HepG2 (cell line): ENCODE measurements around the gene CALHM5. TPM values are rescaled to one million over a fixed set of nuclear protein-coding genes. Genes with fewer than 3 reads are reported as not detected.

ENCODE experiments used
- ATAC-seq: fragments of 200-7000 bp; cut with Tn5 transposase; 3 replicates; pipeline ENCODE4 v1.9.1; 2020; ENCODE audit warnings: mild to moderate bottlenecking, moderate library complexity
- BruUV-seq: library from RNA; stranded (reverse); fragments of 400-500 nt; replicated peaks from 2 replicates; lab custom pipeline; 2021; lab: Mats Ljungman, UMichigan
- CTCF ChIA-PET: fragments of 300-600 bp; formaldehyde crosslinking; extraction: SDS; loops from one replicate; lab custom pipeline; 2021; ENCODE audit warnings: low total read pairs, inconsistent platforms, low intra/inter-chr PET ratio; lab: Yijun Ruan, JAX
- POLR2A ChIA-PET: fragments of 350-600 bp; sonication (Branson Sonifier 250); formaldehyde crosslinking; loops from one replicate; lab custom pipeline; 2020; ENCODE audit warnings: antibody characterized with exemption, inconsistent platforms; lab: Yijun Ruan, JAX
- DNase-seq: peaks from one replicate; pipeline ENCODE4 v3.0.0-alpha.2; 2015; ENCODE audit warnings: low spot score
- FAIRE-seq: peaks from 3 replicates; lab custom pipeline; 2011; peaks lifted over from hg19 to GRCh38; lab: Jason Lieb, UNC
- H2AFZ ChIP-seq: one replicate; pipeline ENCODE4 v1.6.1; 2011; ENCODE audit warnings: low read length, inconsistent platforms
- H3K27ac ChIP-seq: fragments of 300-600 bp; 3 replicates; pipeline ENCODE4 v1.8.0; 2011; ENCODE audit warnings: mixed run types, mild to moderate bottlenecking, mixed read lengths, low read length, inconsistent platforms; ENCODE audit not compliant: insufficient read depth; ENCODE audit errors: extremely low read length
- H3K27me3 ChIP-seq, 2 experiments: fragments of 200-600 bp in 1 of 2; 2 replicates in 1 of 2; 3 replicates in 1 of 2; pipeline versions ENCODE4 v1.6.0 to v1.8.0; 2011; ENCODE audit warnings: low read length in 2 of 2, mild to moderate bottlenecking in 2 of 2, moderate library complexity in 2 of 2, inconsistent platforms in 1 of 2; ENCODE audit not compliant: insufficient read depth in 2 of 2, control insufficient read depth in 1 of 2
- H3K36me3 ChIP-seq, 2 experiments: fragments of 200-600 bp in 1 of 2; replicated peaks in 1 of 2; 2 replicates in 1 of 2; 3 replicates in 1 of 2; pipeline versions ENCODE4 v1.5.1 to v1.8.0; 2011; ENCODE audit warnings: low read length in 2 of 2, inconsistent platforms in 1 of 2; ENCODE audit not compliant: insufficient read depth in 2 of 2, control insufficient read depth in 1 of 2
- H3K4me1 ChIP-seq: 2 replicates; pipeline ENCODE4 v1.5.1; 2012; ENCODE audit warnings: low read length, inconsistent platforms; ENCODE audit not compliant: insufficient read depth
- H3K4me2 ChIP-seq: 2 replicates; pipeline ENCODE4 v1.6.0; 2011; ENCODE audit warnings: low read depth, low read length, inconsistent platforms
- H3K4me3 ChIP-seq, 3 experiments: fragments of 200-600 bp in 1 of 3; sonication (generic), shearing (Covaris generic) in 1 of 3; replicated peaks in 1 of 3; 2 replicates each; pipeline ENCODE4 v1.5.1; 2011 to 2016; ENCODE audit warnings: low read length in 3 of 3, inconsistent platforms in 2 of 3, low read depth in 2 of 3, mild to moderate bottlenecking in 2 of 3, control low read depth in 1 of 3, mixed read lengths in 1 of 3; ENCODE audit not compliant: insufficient read depth in 1 of 3
- H3K79me2 ChIP-seq: one replicate; pipeline ENCODE4 v1.6.1; 2011; ENCODE audit warnings: low read length, inconsistent platforms; ENCODE audit not compliant: insufficient read depth
- H3K9ac ChIP-seq: 2 replicates; pipeline ENCODE4 v1.6.0; 2011; ENCODE audit warnings: mild to moderate bottlenecking, low read depth, low read length, inconsistent platforms; ENCODE audit not compliant: insufficient read depth
- H3K9me3 ChIP-seq: 2 replicates; pipeline ENCODE4 v1.5.1; 2012; ENCODE audit warnings: mild to moderate bottlenecking, low read length
- H4K20me1 ChIP-seq: 2 replicates; pipeline ENCODE4 v1.6.0; 2011; ENCODE audit warnings: inconsistent platforms, mild to moderate bottlenecking, low read length, moderate library complexity; ENCODE audit not compliant: insufficient read depth
- AGO2 ChIP-seq: fragments of 200-400 bp; formaldehyde crosslinking; optimal IDR thresholded peaks from 2 replicates; pipeline ENCODE3; 2017; ENCODE audit warnings: mild to moderate bottlenecking, low read depth, low read length, moderate library complexity
- ARHGAP35 ChIP-seq: sonication (generic); formaldehyde crosslinking; IDR thresholded peaks from 2 replicates; pipeline ENCODE4 v1.9.0; 2022; ENCODE audit warnings: mild to moderate bottlenecking, inconsistent platforms, moderate library complexity, missing genetic modification reagents, borderline replicate concordance
- FOXA1 ChIP-seq, 2 experiments: fragments of 450-650 bp in 1 of 2; sonication (generic) in 1 of 2; formaldehyde crosslinking in 1 of 2; IDR thresholded peaks; 2 replicates each; pipeline versions ENCODE4 v1.4.0 to v1.6.1; 2016 to 2020; ENCODE audit warnings: missing genetic modification reagents in 1 of 2
- FOXO4 ChIP-seq: sonication (generic); formaldehyde crosslinking; conservative IDR thresholded peaks from 2 replicates; pipeline ENCODE4 v1.8.1; 2023; ENCODE audit warnings: missing genetic modification reagents
- GMEB2 ChIP-seq: IDR thresholded peaks from 2 replicates; pipeline ENCODE4 v1.6.1; 2016; ENCODE audit warnings: missing biosample characterization, missing genetic modification reagents, low read depth
- GPN1 ChIP-seq: sonication (generic); formaldehyde crosslinking; IDR thresholded peaks from 2 replicates; pipeline ENCODE4 v1.5.1; 2020; ENCODE audit warnings: missing genetic modification reagents, borderline replicate concordance
- KLF6 ChIP-seq: IDR thresholded peaks from 2 replicates; pipeline ENCODE4 v1.8.0; 2016; ENCODE audit warnings: missing biosample characterization, missing genetic modification reagents
- NAIF1 ChIP-seq: sonication (generic); formaldehyde crosslinking; IDR thresholded peaks from 2 replicates; pipeline ENCODE4 v1.5.0; 2020; ENCODE audit warnings: mild to moderate bottlenecking, missing genetic modification reagents, borderline replicate concordance
- PAX8 ChIP-seq: sonication (generic); formaldehyde crosslinking; IDR thresholded peaks from 2 replicates; pipeline ENCODE4 v1.8.0; 2022; ENCODE audit warnings: mild to moderate bottlenecking, missing genetic modification reagents, borderline replicate concordance
- PHB2 ChIP-seq: fragments of 450-650 bp; IDR thresholded peaks from 2 replicates; pipeline ENCODE4 v1.6.1; 2018; ENCODE audit not compliant: partially characterized antibody
- RXRA ChIP-seq: sonication (generic); formaldehyde crosslinking; IDR thresholded peaks from 2 replicates; pipeline ENCODE4 v1.5.1; 2020; ENCODE audit warnings: missing genetic modification reagents
- SAFB2 ChIP-seq: sonication (generic); formaldehyde crosslinking; IDR thresholded peaks from 2 replicates; pipeline ENCODE4 v1.5.1; 2020; ENCODE audit warnings: missing genetic modification reagents, low read depth, mild to moderate bottlenecking, borderline replicate concordance
- SMAD3 ChIP-seq: sonication (generic); formaldehyde crosslinking; IDR thresholded peaks from 2 replicates; pipeline ENCODE4 v1.4.0; 2020; ENCODE audit warnings: missing genetic modification reagents
- SP4 ChIP-seq: sonication (generic); formaldehyde crosslinking; IDR thresholded peaks from 2 replicates; pipeline ENCODE4 v1.8.1; 2023; ENCODE audit warnings: mild to moderate bottlenecking, missing genetic modification reagents
- ZNF343 ChIP-seq: sonication (generic); formaldehyde crosslinking; IDR thresholded peaks from 2 replicates; pipeline ENCODE4 v1.4.0; 2020; ENCODE audit warnings: mild to moderate bottlenecking, missing genetic modification reagents
- ZNF367 ChIP-seq: sonication (generic); formaldehyde crosslinking; IDR thresholded peaks from 2 replicates; pipeline ENCODE4 v1.4.0; 2020; ENCODE audit warnings: missing genetic modification reagents, borderline replicate concordance
- ZNF660 ChIP-seq: sonication (generic); formaldehyde crosslinking; IDR thresholded peaks from 2 replicates; pipeline ENCODE4 v1.5.1; 2020; ENCODE audit warnings: mild to moderate bottlenecking, low read depth, missing genetic modification reagents, borderline replicate concordance
- ZNF788 ChIP-seq: sonication (generic); formaldehyde crosslinking; IDR thresholded peaks from 2 replicates; pipeline ENCODE4 v1.5.0; 2020; ENCODE audit warnings: mild to moderate bottlenecking, missing genetic modification reagents, borderline replicate concordance
- WGBS: methylation state at CpG from one replicate; pipeline ENCODE4 v1.1.6; 2017; ENCODE audit warnings: low lambda C conversion rate; 5-methylcytosine and 5-hydroxymethylcytosine counted together
- in situ Hi-C: cut with HindIII; loops from 2 replicates; pipeline ENCODE4 v1.10.0; 2017; ENCODE audit warnings: low pct_unique_long_range_greater_than_20kb; ENCODE audit not compliant: extremely low pct_ligation_motif_present
- intact Hi-C: fragments of 100-400 bp; cut with micrococcal nuclease; formaldehyde crosslinking; loops from one replicate; pipeline ENCODE4 v1.10.0; 2022; ENCODE audit not compliant: unreplicated experiment
- polyA plus RNA-seq, 8 experiments: library from polyadenylated mRNA; depleted of rRNA in 3 of 8; stranded (reverse) in 7 of 8; unstranded in 1 of 8; fragments of >200 nt; fragmentation: Illumina TruSeq in 4 of 8; extraction: Trizol in 4 of 8; gene quantifications; 2 replicates each; pipeline versions ENCODE4 v1.2.1 to v1.2.3, GENCODE V29; 2011 to 2016; ENCODE audit warnings: low read depth in 4 of 8, missing spikeins in 1 of 8, mixed read lengths in 1 of 8; ENCODE audit not compliant: insufficient read depth in 1 of 8
- total RNA-seq, 5 experiments: library from RNA; depleted of rRNA; stranded (reverse); fragments of >200 nt; fragmentation: Illumina TruSeq; extraction: Trizol; gene quantifications; 2 replicates each; pipeline ENCODE4 v1.2.3, GENCODE V29; 2016; ENCODE audit warnings: low read depth in 1 of 5

The CALHM5 gene
- total and polyA plus RNA-seq, 2 of the 13 experiments (the other 11 are each of a cell fraction or from before 2014, with no cell fraction given) = not detected

GRCh38 chr6:116468293-116468692, 43.1 kb upstream of the CALHM5 start:
- no peaks in the 10 kb centered on the region for H3K9me3 ChIP-seq
- no peak for ATAC-seq
- no TSS peak for BruUV-seq
- intact Hi-C loops = no loop called here
- H2AFZ ChIP-seq = no peak overlapping the region
- H3K9ac ChIP-seq = no peak overlapping the region
- no peak for FAIRE-seq
- in situ Hi-C loops = no loop called here
- H3K4me2 ChIP-seq = no peak overlapping the region
- H3K36me3 ChIP-seq = no peaks in the 10 kb centered on the region
- 4% methylated on average over 1 of the region's 1 CpG for WGBS
- peaks cover 0 to 12% of the 10 kb centered on the region in 2 experiments; a peak in 2 of 5 replicates for H3K27me3 ChIP-seq
- H3K4me3 ChIP-seq = no peak overlapping the region
- TF ChIP-seq RXRA (no peak), GPN1 (CRISPR knock-in tag) (no peak), ZNF343 (CRISPR knock-in tag) (no peak), KLF6 (CRISPR knock-in tag) (no peak), SP4 (CRISPR knock-in tag) (no peak), ZNF788 (CRISPR knock-in tag) (no peak), ZNF367 (CRISPR knock-in tag) (no peak), AGO2 (no peak)
- no peaks in the 10 kb centered on the region for H3K79me2 ChIP-seq
- CTCF ChIA-PET = no interaction called here
- POLR2A ChIA-PET = no interaction called here
- H3K4me1 ChIP-seq = no peaks in the 10 kb centered on the region
- H4K20me1 ChIP-seq = no peaks in the 10 kb centered on the region
- no peak overlapping the region for H3K27ac ChIP-seq
- DNase-seq = no peak

- Histone ChIP-seq H3K9ac (no peak overlapping the region), H3K36me3 (no peaks in the 10 kb centered on the region), H3K79me2 (no peaks in the 10 kb centered on the region), H4K20me1 (no peaks in the 10 kb centered on the region), H3K9me3 (no peaks in the 10 kb centered on the region), H2AFZ (no peak overlapping the region), H3K4me2 (no peak overlapping the region), H3K4me1 (peaks cover 9% of the 10 kb centered on the region), H3K27me3 (no peaks in the 10 kb centered on the region), H3K4me3 (no peak overlapping the region), H3K27ac (no peak overlapping the region)
- in situ Hi-C loops (no loop called here), intact Hi-C loops (no loop called here)
- no peak for ATAC-seq
- POLR2A ChIA-PET = no interaction called here
- no peak for DNase-seq
- CTCF ChIA-PET = no interaction called here
- WGBS = 8% methylated on average over 1 of the region's 1 CpG
- no TSS peak for BruUV-seq
- FAIRE-seq = no peak
- no peak for TF ChIP-seq SMAD3
- TF ChIP-seq SP4 (CRISPR knock-in tag) = no peak
- TF ChIP-seq ARHGAP35 = no peak
- no peak for TF ChIP-seq PAX8 (CRISPR knock-in tag)
- no peak for TF ChIP-seq ZNF660 (CRISPR knock-in tag)
- no peak for TF ChIP-seq PHB2
- TF ChIP-seq SAFB2 (CRISPR knock-in tag) = no peak
- no peak for TF ChIP-seq GMEB2
- no peak for TF ChIP-seq NAIF1 (CRISPR knock-in tag)
- TF ChIP-seq FOXA1 (IDR thresholded peaks at IDR 0.05) = no peak
- TF ChIP-seq FOXA1 (CRISPR knock-in tag; IDR thresholded peaks at IDR 0.05) = no peak
- no peak for TF ChIP-seq FOXO4 (CRISPR knock-in tag)
These were observed 39.9 kb upstream of the CALHM5 start for GRCh38 chr6:116471531-116471930.
